GM10248 (cell line): ENCODE results near the gene MAT1A.

ENCODE experiments used
- CTCF ChIA-PET: fragments of 300-600 bp; sonication (Branson Sonifier 250); formaldehyde crosslinking; extraction: SDS; loops from one replicate; lab custom pipeline; 2021; ENCODE audit warnings: antibody characterized with exemption; lab: Yijun Ruan, JAX
- POLR2A ChIA-PET: fragments of 350-650 bp; sonication (Branson Sonifier 250); formaldehyde crosslinking; extraction: SDS; loops from one replicate; lab custom pipeline; 2020; ENCODE audit warnings: antibody characterized with exemption; lab: Yijun Ruan, JAX
- DNase-seq: peaks from one replicate; pipeline ENCODE4 v3.0.0; 2012; ENCODE audit errors: extremely low spot score
- CTCF ChIP-seq: IDR thresholded peaks from 2 replicates; pipeline ENCODE4 v1.5.1; 2012; ENCODE audit warnings: mild to moderate bottlenecking, low read depth; ENCODE audit errors: extremely low read depth, missing control alignments, control extremely low read depth

The MAT1A gene

GRCh38 chr10:80274396-80275134, 14.9 kb downstream of the MAT1A start:
- DNase-seq, result no peak
- CTCF ChIA-PET, result interaction anchor here (2.0 to 2.6 kb wide), 2 partner anchors 13 to 15 kb away, joined by 5 to 14 read pairs; no protein-coding TSS in a partner anchor
- no peak for TF ChIP-seq CTCF
- POLR2A ChIA-PET, result no interaction called here

- CTCF ChIA-PET, result interaction anchor here (2.0 to 2.6 kb wide), 2 partner anchors 12 to 15 kb away, joined by 5 to 14 read pairs; no protein-coding TSS in a partner anchor
Measured at GRCh38 chr10:80273523-80274170, 15.8 kb downstream of the MAT1A start.

GRCh38 chr10:80272793-80273522, 16.5 kb downstream of the MAT1A start:
- no peak for TF ChIP-seq CTCF
- ChIA-PET CTCF (interaction anchor here (0.9 to 2.6 kb wide), 3 partner anchors 11 to 129 kb away, joined by 3 to 14 read pairs (median 5); no protein-coding TSS in a partner anchor), POLR2A (no interaction called here)

More at GRCh38 chr10:80273523-80274170, 15.8 kb downstream of the MAT1A start:
- no peak for TF ChIP-seq CTCF
- POLR2A ChIA-PET, result no interaction called here
- no peak for DNase-seq

GRCh38 chr10:80271416-80271815, 18.0 kb downstream of the MAT1A start:
- no peak for DNase-seq
- ChIA-PET POLR2A (no interaction called here), CTCF (no interaction called here)
- no peak for TF ChIP-seq CTCF

More at GRCh38 chr10:80272793-80273522, 16.5 kb downstream of the MAT1A start:
- DNase-seq, result no peak

- ChIA-PET CTCF (no interaction called here), POLR2A (no interaction called here)
- TF ChIP-seq CTCF, result no peak
- no peak for DNase-seq
Measured at GRCh38 chr10:80270887-80271286, 18.6 kb downstream of the MAT1A start.

- TF ChIP-seq CTCF, result no peak
- POLR2A ChIA-PET, result no interaction called here
- DNase-seq, result no peak
- CTCF ChIA-PET, result interaction anchor here (1.5 kb wide), 1 partner anchor 8 kb away, joined by 8 read pairs; no protein-coding TSS in a partner anchor
Measured at GRCh38 chr10:80268938-80269588, 20.4 kb downstream of the MAT1A start.
